ENCODE results near the gene UNC5C. TPM values are rescaled to one million over a fixed set of nuclear protein-coding genes. Genes with fewer than 3 reads are reported as not detected.

Gene UNC5C
- total RNA-seq, 1 experiment from 2014 or later, result 1.0 TPM

- TF ChIP-seq CDX4 (CRISPR knock-in tag; IDR thresholded peaks at IDR 0.05; ENCODE audit: borderline replicate concordance) (no peak), SMAD3 (CRISPR knock-in tag; IDR thresholded peaks at IDR 0.05; ENCODE audit: borderline replicate concordance) (no peak), ZNF671 (CRISPR knock-in tag; IDR thresholded peaks at IDR 0.05) (no peak), ESRRA (CRISPR knock-in tag; IDR thresholded peaks at IDR 0.05; ENCODE audit: borderline replicate concordance) (no peak), ATF2 (CRISPR knock-in tag; IDR thresholded peaks at IDR 0.05; ENCODE audit: borderline replicate concordance, low read depth) (no peak), AR (CRISPR knock-in tag; IDR thresholded peaks at IDR 0.05) (no peak), CBFB (CRISPR knock-in tag; IDR thresholded peaks at IDR 0.05; ENCODE audit: low read depth) (no peak)
These were observed 82.0 kb downstream of the UNC5C start (continued) for GRCh38 chr4:95466791-95467190.

- Mint-ChIP-seq H3K27ac (no peak overlapping the region), H3K9me3 (no peaks in the 10 kb centered on the region), H3K36me3 (no peaks in the 10 kb centered on the region), H3K4me1 (no peaks in the 10 kb centered on the region; the same call in 1 of the 2 replicates), H3K27me3 (ENCODE audit: low read depth) (no peaks in the 10 kb centered on the region), H3K4me3 (no peak overlapping the region)
- ATAC-seq, result no peak
- POLR2A ChIA-PET, result no interaction called here
- DNase-seq (ENCODE audit: low spot score), result no peak
- CTCF ChIA-PET, result no interaction called here
- no peak for TF ChIP-seq HMGXB4 (CRISPR knock-in tag; IDR thresholded peaks at IDR 0.05)
- no peak for TF ChIP-seq ZNF396 (CRISPR knock-in tag; IDR thresholded peaks at IDR 0.05; ENCODE audit: borderline replicate concordance)
- no peak for TF ChIP-seq MAX (CRISPR knock-in tag; IDR thresholded peaks at IDR 0.05)
- TF ChIP-seq ZNF512 (CRISPR knock-in tag; IDR thresholded peaks at IDR 0.05; ENCODE audit: borderline replicate concordance), result no peak
- no peak for TF ChIP-seq USF2 (CRISPR knock-in tag; IDR thresholded peaks at IDR 0.05)
- no peak for TF ChIP-seq E2F5 (CRISPR knock-in tag; IDR thresholded peaks at IDR 0.05)
- no peak for TF ChIP-seq EMX1 (CRISPR knock-in tag; IDR thresholded peaks at IDR 0.05)
- no peak for TF ChIP-seq ATF3 (CRISPR knock-in tag; conservative IDR thresholded peaks at IDR 0.05)
- TF ChIP-seq RORB (CRISPR knock-in tag; IDR thresholded peaks at IDR 0.05), result no peak
- TF ChIP-seq ZNF121 (CRISPR knock-in tag; IDR thresholded peaks at IDR 0.05), result no peak
- TF ChIP-seq CREB1 (CRISPR knock-in tag; IDR thresholded peaks at IDR 0.05), result no peak
- no peak for TF ChIP-seq GRHL2 (CRISPR knock-in tag; IDR thresholded peaks at IDR 0.05; ENCODE audit: insufficient replicate concordance, severe bottlenecking)
These were observed 83.8 kb downstream of the UNC5C start for GRCh38 chr4:95465010-95465409.
